ENCODE data around the gene ATG2B.

Gene ATG2B

DNA sequence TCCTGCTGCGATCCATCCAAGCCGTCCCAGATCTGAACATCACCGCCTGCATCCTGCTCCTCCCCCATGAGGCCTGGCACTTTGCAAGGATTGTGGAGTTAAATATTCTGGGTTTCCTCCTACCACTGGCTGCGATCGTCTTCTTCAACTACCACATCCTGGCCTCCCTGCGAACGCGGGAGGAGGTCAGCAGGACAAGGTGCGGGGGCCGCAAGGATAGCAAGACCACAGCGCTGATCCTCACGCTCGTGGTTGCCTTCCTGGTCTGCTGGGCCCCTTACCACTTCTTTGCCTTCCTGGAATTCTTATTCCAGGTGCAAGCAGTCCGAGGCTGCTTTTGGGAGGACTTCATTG is 99.0 kb downstream of the ATG2B start:
- Mint-ChIP-seq H3K9me3 (peaks cover 16% of the 10 kb centered on the region), H3K27ac (no peak overlapping the region), H3K27me3 (ENCODE audit: low read depth) (peaks cover 19% of the 10 kb centered on the region), H3K4me1 (peaks cover 78% of the 10 kb centered on the region), H3K4me3 (no peak overlapping the region), H3K36me3 (ENCODE audit: low read depth) (peaks cover 7% of the 10 kb centered on the region)
- TF ChIP-seq, protein P1, sequence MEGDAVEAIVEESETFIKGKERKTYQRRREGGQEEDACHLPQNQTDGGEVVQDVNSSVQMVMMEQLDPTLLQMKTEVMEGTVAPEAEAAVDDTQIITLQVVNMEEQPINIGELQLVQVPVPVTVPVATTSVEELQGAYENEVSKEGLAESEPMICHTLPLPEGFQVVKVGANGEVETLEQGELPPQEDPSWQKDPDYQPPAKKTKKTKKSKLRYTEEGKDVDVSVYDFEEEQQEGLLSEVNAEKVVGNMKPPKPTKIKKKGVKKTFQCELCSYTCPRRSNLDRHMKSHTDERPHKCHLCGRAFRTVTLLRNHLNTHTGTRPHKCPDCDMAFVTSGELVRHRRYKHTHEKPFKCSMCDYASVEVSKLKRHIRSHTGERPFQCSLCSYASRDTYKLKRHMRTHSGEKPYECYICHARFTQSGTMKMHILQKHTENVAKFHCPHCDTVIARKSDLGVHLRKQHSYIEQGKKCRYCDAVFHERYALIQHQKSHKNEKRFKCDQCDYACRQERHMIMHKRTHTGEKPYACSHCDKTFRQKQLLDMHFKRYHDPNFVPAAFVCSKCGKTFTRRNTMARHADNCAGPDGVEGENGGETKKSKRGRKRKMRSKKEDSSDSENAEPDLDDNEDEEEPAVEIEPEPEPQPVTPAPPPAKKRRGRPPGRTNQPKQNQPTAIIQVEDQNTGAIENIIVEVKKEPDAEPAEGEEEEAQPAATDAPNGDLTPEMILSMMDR (IDR thresholded peaks at IDR 0.05; ENCODE audit: unreplicated experiment in 3 of 3) = no peak

GRCh38 chr14:96263347-96264199 is 99.6 kb downstream of the ATG2B start:
- H3K27ac Mint-ChIP-seq = peak overlapping the region in 1 of 3 experiments; percentile 37
- peaks cover 75% of the 10 kb centered on the region for H3K4me1 Mint-ChIP-seq
- peaks cover 16% of the 10 kb centered on the region for H3K9me3 Mint-ChIP-seq
- TF ChIP-seq, protein P1 (IDR thresholded peaks at IDR 0.05; ENCODE audit: unreplicated experiment in 3 of 3) = no peak
- peaks cover 7% of the 10 kb centered on the region for H3K36me3 Mint-ChIP-seq (ENCODE audit: low read depth)
- H3K4me3 Mint-ChIP-seq = no peak overlapping the region
- peaks cover 18% of the 10 kb centered on the region for H3K27me3 Mint-ChIP-seq (ENCODE audit: low read depth)

DNA sequence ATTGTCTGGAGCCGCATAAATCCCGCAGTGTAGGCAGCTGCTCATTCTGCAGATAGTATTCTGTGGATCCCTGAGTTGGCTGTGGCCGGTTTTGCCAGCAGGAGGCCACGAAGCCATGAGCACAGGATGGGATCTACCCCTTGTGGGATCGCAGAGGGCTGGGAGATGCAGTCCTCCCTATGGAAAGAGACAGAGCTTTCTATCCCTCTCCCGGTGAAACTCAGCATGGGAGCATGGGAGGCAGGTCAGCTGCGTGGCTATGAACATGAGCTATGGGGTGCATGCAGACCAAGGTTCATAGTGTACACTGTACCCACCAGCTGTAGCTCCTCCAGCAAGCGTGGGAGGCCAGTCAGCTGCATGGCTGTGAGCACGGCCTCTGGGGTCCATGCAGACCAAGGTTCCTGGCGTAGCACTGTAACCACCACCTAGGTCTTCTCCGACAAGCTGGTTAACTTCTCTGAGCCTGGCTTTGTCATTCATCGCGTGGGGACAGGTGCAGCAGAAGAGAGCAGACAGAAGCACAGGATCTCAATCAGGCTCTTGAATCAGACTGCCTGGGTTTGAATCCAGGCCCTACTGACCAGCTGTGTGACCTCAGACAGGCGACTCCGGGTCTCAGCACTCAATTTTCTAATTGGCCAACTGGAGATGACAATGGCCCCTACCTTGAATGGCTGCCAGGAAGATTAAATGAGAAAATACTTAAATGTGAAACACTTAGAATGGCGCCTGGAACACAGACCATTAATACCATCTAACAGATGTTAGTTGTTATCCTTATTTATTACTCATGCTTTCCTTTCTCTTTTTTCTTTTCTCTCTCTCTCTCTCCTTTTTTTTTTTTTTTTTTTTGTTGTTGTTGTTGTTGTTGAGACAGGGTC is 101.1 kb downstream of the ATG2B start:
- peaks cover 16% of the 10 kb centered on the region for H3K9me3 Mint-ChIP-seq
- H3K27me3 Mint-ChIP-seq (ENCODE audit: low read depth) = peaks cover 18% of the 10 kb centered on the region
- peak overlapping the region in 1 of 3 experiments; percentile 25 for H3K4me3 Mint-ChIP-seq
- peak overlapping the region in 2 of 3 experiments; percentile 31 to 71 for H3K27ac Mint-ChIP-seq
- H3K36me3 Mint-ChIP-seq (ENCODE audit: low read depth) = peaks cover 7% of the 10 kb centered on the region
- TF ChIP-seq, protein P1 (IDR thresholded peaks at IDR 0.05; ENCODE audit: unreplicated experiment in 3 of 3) = no peak
- H3K4me1 Mint-ChIP-seq = peaks cover 60% of the 10 kb centered on the region

DNA sequence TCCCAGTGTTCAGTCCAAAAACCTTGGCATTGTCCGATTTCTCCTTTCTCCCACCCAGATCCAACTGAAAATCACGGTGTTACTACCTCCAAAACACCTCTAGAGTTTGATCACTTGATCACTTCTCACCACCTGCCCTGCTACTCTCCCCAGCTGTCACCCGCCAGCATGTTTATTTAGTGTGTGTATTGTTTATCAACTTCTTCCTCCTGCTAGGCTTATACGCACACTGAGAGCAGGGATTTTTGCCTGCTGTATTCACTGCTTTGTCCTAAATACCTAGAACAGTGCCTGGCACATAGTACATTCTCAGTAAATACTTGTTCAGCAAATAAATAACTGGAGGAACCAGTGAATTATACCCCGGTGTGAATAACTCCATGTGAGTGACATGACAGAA is 102.1 kb downstream of the ATG2B start:
- H3K27me3 Mint-ChIP-seq (ENCODE audit: low read depth) = peaks cover 23% of the 10 kb centered on the region
- peaks cover 7% of the 10 kb centered on the region for H3K36me3 Mint-ChIP-seq (ENCODE audit: low read depth)

DNA sequence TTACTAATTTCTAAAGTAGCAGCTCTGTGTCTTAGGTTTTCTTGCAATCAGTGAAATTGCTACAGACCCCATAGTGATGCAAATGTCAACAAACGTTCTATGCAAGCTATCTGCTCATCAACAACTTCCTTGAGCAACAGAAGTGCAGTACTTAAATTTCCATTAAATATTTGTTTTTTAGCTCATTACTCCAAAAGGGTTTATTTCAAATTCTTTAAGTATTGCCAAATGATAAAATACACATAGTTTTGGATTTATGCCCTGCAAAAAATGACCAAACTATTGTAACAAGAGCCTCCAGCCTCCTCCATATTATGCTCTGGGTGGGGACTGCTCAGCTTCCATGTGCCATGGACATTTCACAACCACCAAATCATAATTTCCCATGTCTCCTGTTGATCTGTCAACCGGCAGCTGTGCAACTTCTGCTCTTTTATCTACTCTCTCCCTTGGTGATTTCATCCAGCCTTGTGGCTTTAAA is 102.8 kb downstream of the ATG2B start:
- TF ChIP-seq, protein P1 (IDR thresholded peaks at IDR 0.05; ENCODE audit: unreplicated experiment in 3 of 3) = no peak
- Mint-ChIP-seq H3K4me3 (no peak overlapping the region), H3K36me3 (ENCODE audit: low read depth) (peaks cover 7% of the 10 kb centered on the region), H3K27ac (no peak overlapping the region), H3K9me3 (peaks cover 16% of the 10 kb centered on the region), H3K4me1 (peaks cover 58% of the 10 kb centered on the region), H3K27me3 (ENCODE audit: low read depth) (peaks cover 28% of the 10 kb centered on the region)

More for the DNA sequence above, 102.1 kb downstream of the ATG2B start:
- TF ChIP-seq, protein P1 (IDR thresholded peaks at IDR 0.05; ENCODE audit: unreplicated experiment in 3 of 3) = no peak
- peaks cover 16% of the 10 kb centered on the region for H3K9me3 Mint-ChIP-seq
- H3K4me3 Mint-ChIP-seq = peak overlapping the region in 1 of 3 experiments; percentile 2
- no peak overlapping the region for H3K27ac Mint-ChIP-seq
- peaks cover 58% of the 10 kb centered on the region for H3K4me1 Mint-ChIP-seq

Measured in nephron (organoid).